ENCODE results near the gene MSL1. TPM values are rescaled to one million over a fixed set of nuclear protein-coding genes. Genes with fewer than 3 reads are reported as not detected.

The MSL1 gene
- total RNA-seq, 5 donors from 2014 or later (not counting 1 experiment from before 2014, with no cell fraction given) = 106 to 136 (median 115) TPM

DNA sequence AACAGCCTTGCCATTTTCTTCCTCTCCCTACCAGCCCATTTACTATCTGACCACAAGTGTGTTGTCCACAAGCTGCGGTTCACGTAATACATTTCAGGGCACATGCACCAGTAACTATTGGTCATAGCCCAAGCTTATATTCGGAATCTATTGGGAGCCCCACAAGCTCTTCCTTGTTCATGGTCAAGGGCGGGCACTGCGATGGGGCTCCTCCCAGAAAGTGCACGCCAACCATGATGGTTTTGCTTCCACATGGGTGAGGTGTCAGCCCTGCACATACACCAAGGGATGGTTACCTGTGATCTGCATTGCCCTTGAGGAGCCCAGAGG is 46.9 kb upstream of the MSL1 start:
- Mint-ChIP-seq H3K4me1 (peaks cover 41 to 59% (median 53%) of the 10 kb centered on the region in 3 donors), H3K27me3 (no peaks in the 10 kb centered on the region), H3K9me3 (no peaks in the 10 kb centered on the region), H3K27ac (peak overlapping the region; percentile 3 to 29), H3K4me3 (no peak overlapping the region), H3K36me3 (peaks cover 4% of the 10 kb centered on the region)
- Histone ChIP-seq H3K4me1 (ENCODE audit: control insufficient read depth in 1 of 2, extremely low read depth in 1 of 2, insufficient read depth in 2 of 2, low read length in 2 of 2) (peaks cover 23 to 51% of the 10 kb centered on the region in 2 experiments), H3K27me3 (replicated peaks in 1 of 2; ENCODE audit: control insufficient read depth in 2 of 2, extremely low read depth in 1 of 2, insufficient read depth in 2 of 2, low read length in 1 of 2) (no peaks in the 10 kb centered on the region), H3K9me3 (no peaks in the 10 kb centered on the region), H3K27ac (ENCODE audit: low read length) (no peak overlapping the region), H3K36me3 (ENCODE audit: control insufficient read depth in 2 of 2, extremely low read depth in 1 of 2, insufficient read depth in 1 of 2, low read length in 1 of 2) (peaks cover 17 to 43% of the 10 kb centered on the region in 2 donors), H3K4me3 (ENCODE audit: control insufficient read depth in 1 of 2, extremely low read depth in 1 of 2, low read length in 1 of 2) (no peak overlapping the region)
- ATAC-seq (replicated peaks in 1 of 4) (no peak), DNase-seq (no peak)
- CTCF ChIA-PET = interaction anchor here (0.6 to 2.9 kb wide), 18 partner anchors 9 to 1131 kb away, joined by 3 to 30 read pairs (median 6); partner anchors contain the start of genes MED24 (in 2 of the 2), NR1D1 (in 1 of the 2) and THRA (in 1 of the 2)
- WGBS (ENCODE audit: insufficient coverage) = 69% methylated on average over 6 of the region's 6 CpGs
- POLR2A ChIA-PET = interaction anchor here in 1 of 2 donors (0.6 kb wide), 1 partner anchor 49 kb away, joined by 3 read pairs; no protein-coding TSS in a partner anchor

DNA sequence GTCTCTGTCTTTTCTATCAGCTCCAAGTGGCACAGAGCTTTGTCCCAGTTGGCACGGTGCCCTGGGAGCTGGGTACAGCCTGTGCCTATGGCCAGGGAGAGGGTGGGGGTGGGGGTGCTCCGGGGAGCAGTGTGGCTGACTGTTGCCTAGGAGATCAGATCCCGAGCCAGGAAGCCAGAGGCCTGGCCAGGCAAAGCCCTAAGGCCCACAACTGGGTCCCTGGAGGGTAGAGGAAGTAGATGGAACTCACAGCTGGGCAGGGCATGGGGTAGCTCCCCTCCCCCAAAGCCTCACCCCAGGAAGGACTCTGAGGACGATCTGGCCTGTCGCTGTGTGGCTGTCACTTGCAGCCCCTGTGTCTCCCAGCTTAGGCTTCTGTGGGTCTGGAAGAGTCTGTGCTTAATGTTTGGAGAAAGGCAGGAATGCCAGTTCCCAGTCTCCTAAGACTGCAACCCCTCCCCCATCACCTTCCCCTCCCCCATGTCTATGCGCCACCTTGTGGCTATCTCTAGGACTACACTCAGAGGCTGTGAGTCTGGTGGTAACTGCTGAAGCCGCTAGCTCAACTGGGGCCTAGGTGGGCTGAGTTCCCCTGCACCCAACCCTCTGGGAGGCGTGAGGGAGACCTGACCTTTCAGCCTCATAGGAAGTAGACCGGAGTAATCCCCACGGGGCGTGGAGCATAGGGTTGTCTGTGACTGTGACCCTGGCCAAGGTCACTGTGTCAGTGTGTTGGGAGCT is 46.4 kb upstream of the MSL1 start:
- DNase-seq = peak in 31 of 35 experiments; percentile 32 to 82 (median 61)
- peak overlapping the region in 2 of 3 donors; percentile 36 to 47 for H3K4me3 Mint-ChIP-seq
- Histone ChIP-seq H3K9me3 (no peaks in the 10 kb centered on the region), H3K4me1 (ENCODE audit: control insufficient read depth in 1 of 2, extremely low read depth in 1 of 2, insufficient read depth in 2 of 2, low read length in 2 of 2) (peaks cover 18 to 46% of the 10 kb centered on the region in 2 experiments), H3K4me3 (ENCODE audit: control insufficient read depth in 1 of 2, extremely low read depth in 1 of 2, low read length in 1 of 2) (no peak overlapping the region), H3K27ac (ENCODE audit: low read length) (no peak overlapping the region), H3K27me3 (replicated peaks in 1 of 2; ENCODE audit: control insufficient read depth in 2 of 2, extremely low read depth in 1 of 2, insufficient read depth in 2 of 2, low read length in 1 of 2) (no peaks in the 10 kb centered on the region), H3K36me3 (ENCODE audit: control insufficient read depth in 2 of 2, extremely low read depth in 1 of 2, insufficient read depth in 1 of 2, low read length in 1 of 2) (peaks cover 17 to 43% of the 10 kb centered on the region in 2 donors)
- H3K4me1 Mint-ChIP-seq = peaks cover 36 to 54% (median 48%) of the 10 kb centered on the region in 3 donors
- peak overlapping the region; percentile 71 to 74 for H3K27ac Mint-ChIP-seq
- ChIA-PET CTCF (interaction anchor here (0.6 to 2.9 kb wide), 27 partner anchors 9 to 1132 kb away, joined by 3 to 30 read pairs (median 6); partner anchors contain the start of genes MED24 (in 2 of the 2), NR1D1 (in 1 of the 2), THRA (in 1 of the 2) and TOP2A (in 1 of the 2)), POLR2A (interaction anchor here in 1 of 2 donors (0.6 kb wide), 1 partner anchor 49 kb away, joined by 5 read pairs; no protein-coding TSS in a partner anchor)
- peaks cover 4% of the 10 kb centered on the region for H3K36me3 Mint-ChIP-seq
- ATAC-seq (replicated peaks in 1 of 4) = peak; percentile 72 to 85 (median 80)
- H3K9me3 Mint-ChIP-seq = no peaks in the 10 kb centered on the region
- WGBS (ENCODE audit: insufficient coverage) = 25% methylated on average over 8 of the region's 11 CpGs
- no peaks in the 10 kb centered on the region for H3K27me3 Mint-ChIP-seq

DNA sequence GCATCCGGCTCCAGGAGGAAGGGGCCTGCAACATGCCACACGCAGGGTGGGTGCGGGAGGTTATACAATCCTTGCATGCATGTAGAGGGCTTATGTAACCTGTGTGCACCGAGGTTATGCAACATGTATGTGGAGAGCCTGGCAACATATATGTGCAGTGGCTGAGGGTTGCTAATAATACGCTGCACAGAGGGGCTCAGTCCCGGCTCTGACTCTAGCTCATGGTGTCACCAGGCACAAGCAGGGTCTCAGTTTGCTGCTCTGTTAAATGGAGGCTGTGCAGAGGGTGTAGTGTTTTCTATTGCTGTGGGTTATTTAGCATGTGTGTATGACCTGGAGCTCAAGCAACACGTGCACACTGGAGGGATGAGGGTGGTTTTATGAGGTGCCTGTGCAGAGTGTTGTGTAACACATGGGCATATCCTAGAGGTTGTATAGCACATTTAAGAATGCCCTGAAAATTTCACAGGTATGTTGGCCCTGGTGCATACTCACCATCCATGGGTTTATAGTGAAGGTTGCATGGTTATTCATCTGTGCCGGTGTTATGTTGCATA is 45.8 kb upstream of the MSL1 start:
- CTCF ChIA-PET = interaction anchor here (0.6 to 2.9 kb wide), 24 partner anchors 9 to 342 kb away, joined by 3 to 30 read pairs (median 6); partner anchors contain the start of genes MED24 (in 1 of the 2), NR1D1 (in 1 of the 2), THRA (in 1 of the 2) and TOP2A (in 1 of the 2)
- H3K27ac Mint-ChIP-seq = peak overlapping the region; percentile 71 to 74
- Histone ChIP-seq H3K4me1 (ENCODE audit: control insufficient read depth in 1 of 2, extremely low read depth in 1 of 2, insufficient read depth in 2 of 2, low read length in 2 of 2) (peaks cover 12 to 39% of the 10 kb centered on the region in 2 experiments), H3K4me3 (ENCODE audit: control insufficient read depth in 1 of 2, extremely low read depth in 1 of 2, low read length in 1 of 2) (no peak overlapping the region), H3K36me3 (ENCODE audit: control insufficient read depth in 2 of 2, extremely low read depth in 1 of 2, insufficient read depth in 1 of 2, low read length in 1 of 2) (peaks cover 19 to 43% of the 10 kb centered on the region in 2 donors), H3K27me3 (replicated peaks in 1 of 2; ENCODE audit: control insufficient read depth in 2 of 2, extremely low read depth in 1 of 2, insufficient read depth in 2 of 2, low read length in 1 of 2) (no peaks in the 10 kb centered on the region), H3K9me3 (no peaks in the 10 kb centered on the region), H3K27ac (ENCODE audit: low read length) (no peak overlapping the region)
- peaks cover 29 to 48% (median 43%) of the 10 kb centered on the region in 3 donors for H3K4me1 Mint-ChIP-seq
- H3K36me3 Mint-ChIP-seq = peaks cover 4% of the 10 kb centered on the region
- no peaks in the 10 kb centered on the region for H3K9me3 Mint-ChIP-seq
- DNase-seq = no peak
- H3K27me3 Mint-ChIP-seq = no peaks in the 10 kb centered on the region
- WGBS (ENCODE audit: insufficient coverage) = 90% methylated on average over 7 of the region's 8 CpGs
- POLR2A ChIA-PET = interaction anchor here in 1 of 2 donors (0.6 kb wide), 1 partner anchor 48 kb away, joined by 5 read pairs; no protein-coding TSS in a partner anchor
- H3K4me3 Mint-ChIP-seq = peak overlapping the region in 1 of 3 donors; percentile 36
- no peak for ATAC-seq (replicated peaks in 1 of 4)

DNA sequence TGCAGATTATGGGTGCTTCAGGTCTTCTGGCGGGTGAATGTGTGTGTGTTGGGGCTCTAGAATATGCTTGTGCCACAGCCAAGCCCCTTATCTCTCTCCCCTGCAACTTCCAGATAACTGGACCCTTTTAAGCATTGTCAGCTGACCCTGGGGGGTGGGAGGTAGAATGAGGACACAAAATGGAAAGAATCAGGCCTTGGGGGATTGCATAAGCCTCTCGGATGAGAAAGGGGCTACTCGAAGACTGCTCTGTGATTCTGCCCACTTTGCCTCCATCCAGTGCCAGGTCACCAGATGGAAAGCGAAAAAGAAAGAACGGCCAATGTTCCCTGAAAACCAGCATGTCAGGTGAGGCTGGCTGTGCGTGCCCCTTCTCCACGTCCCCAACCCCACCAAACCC is 45.2 kb upstream of the MSL1 start:
- ATAC-seq (replicated peaks in 1 of 4) (no peak), DNase-seq (no peak)
- H3K4me3 Mint-ChIP-seq = no peak overlapping the region
- 96% methylated on average over 3 of the region's 7 CpGs for WGBS (ENCODE audit: insufficient coverage)
- CTCF ChIA-PET = interaction anchor here (0.5 to 2.0 kb wide), 8 partner anchors 10 to 92 kb away, joined by 3 to 16 read pairs (median 4); no protein-coding TSS in a partner anchor
- peaks cover 9 to 34% of the 10 kb centered on the region in 2 experiments for H3K4me1 ChIP-seq (ENCODE audit: control insufficient read depth in 1 of 2, extremely low read depth in 1 of 2, insufficient read depth in 2 of 2, low read length in 2 of 2)
- POLR2A ChIA-PET = no interaction called here
- H3K27ac ChIP-seq (ENCODE audit: low read length) = no peak overlapping the region
- H3K4me1 Mint-ChIP-seq = peaks cover 25 to 43% (median 41%) of the 10 kb centered on the region in 3 donors
- H3K4me3 ChIP-seq (ENCODE audit: control insufficient read depth in 1 of 2, extremely low read depth in 1 of 2, low read length in 1 of 2) = no peak overlapping the region
- H3K27me3 Mint-ChIP-seq = no peaks in the 10 kb centered on the region
- H3K9me3 ChIP-seq = no peaks in the 10 kb centered on the region
- peaks cover 4% of the 10 kb centered on the region for H3K36me3 Mint-ChIP-seq
- peaks cover 19 to 43% of the 10 kb centered on the region in 2 donors for H3K36me3 ChIP-seq (ENCODE audit: control insufficient read depth in 2 of 2, extremely low read depth in 1 of 2, insufficient read depth in 1 of 2, low read length in 1 of 2)
- H3K27ac Mint-ChIP-seq = no peak overlapping the region
- H3K9me3 Mint-ChIP-seq = no peaks in the 10 kb centered on the region
- H3K27me3 ChIP-seq (replicated peaks in 1 of 2; ENCODE audit: control insufficient read depth in 2 of 2, extremely low read depth in 1 of 2, insufficient read depth in 2 of 2, low read length in 1 of 2) = no peaks in the 10 kb centered on the region

DNA sequence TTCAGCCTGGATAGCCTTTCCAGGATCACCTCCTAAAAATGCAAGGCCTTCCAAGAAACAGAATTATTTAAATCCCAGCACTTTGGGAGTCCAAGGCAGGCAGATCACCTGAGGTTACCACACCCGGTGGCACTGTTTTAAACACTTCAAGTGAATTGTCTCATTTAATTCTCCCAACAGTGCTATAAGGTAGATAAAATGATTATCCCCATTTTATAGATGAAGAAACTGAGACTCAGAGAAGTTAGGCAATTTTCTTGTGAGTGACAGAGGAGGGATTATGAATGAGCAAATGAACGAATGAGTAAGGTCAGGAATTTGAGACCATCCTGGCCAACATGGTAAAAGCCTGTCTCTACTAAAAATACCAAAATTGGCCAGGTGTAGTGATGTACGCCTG is 42.2 kb upstream of the MSL1 start:
- H3K27ac Mint-ChIP-seq = peak overlapping the region in 1 of 2 donors; percentile 15
- peaks cover 26 to 54% of the 10 kb centered on the region in 2 donors for H3K36me3 ChIP-seq (ENCODE audit: control insufficient read depth in 2 of 2, extremely low read depth in 1 of 2, insufficient read depth in 1 of 2, low read length in 1 of 2)
- POLR2A ChIA-PET = no interaction called here

DNA sequence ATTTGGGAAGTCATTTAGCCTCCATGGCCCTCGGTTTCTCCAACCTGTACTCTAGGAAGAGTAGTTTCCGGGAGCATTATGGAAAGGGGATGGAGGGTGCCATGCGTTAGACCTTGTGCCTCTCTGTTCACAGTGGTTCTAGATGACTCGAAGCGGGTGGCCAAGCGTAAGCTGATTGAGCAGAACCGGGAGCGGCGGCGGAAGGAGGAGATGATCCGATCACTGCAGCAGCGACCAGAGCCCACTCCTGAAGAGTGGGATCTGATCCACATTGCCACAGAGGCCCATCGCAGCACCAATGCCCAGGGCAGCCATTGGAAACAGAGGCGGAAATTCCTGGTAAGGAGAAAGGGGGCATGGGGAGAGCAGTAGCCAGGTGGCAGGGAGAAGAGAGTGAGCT is 37.3 kb upstream of the MSL1 start:
- Mint-ChIP-seq H3K9me3 (no peaks in the 10 kb centered on the region), H3K4me1 (peaks cover 12 to 16% (median 15%) of the 10 kb centered on the region in 3 donors), H3K36me3 (peaks cover 42% of the 10 kb centered on the region), H3K27me3 (no peaks in the 10 kb centered on the region), H3K27ac (no peak overlapping the region), H3K4me3 (no peak overlapping the region)
- no peak overlapping the region for H3K27ac ChIP-seq (ENCODE audit: low read length)
- ChIA-PET POLR2A (interaction anchor here in 1 of 2 donors (0.5 kb wide), 1 partner anchor 265 kb away, joined by 3 read pairs; no protein-coding TSS in a partner anchor), CTCF (interaction anchor here (0.5 to 0.9 kb wide), 3 partner anchors 20 to 28 kb away, joined by 3 read pairs; no protein-coding TSS in a partner anchor)
- peaks cover 0 to 12% of the 10 kb centered on the region in 2 experiments for H3K4me1 ChIP-seq (ENCODE audit: control insufficient read depth in 1 of 2, extremely low read depth in 1 of 2, insufficient read depth in 2 of 2, low read length in 2 of 2)
- ATAC-seq (replicated peaks in 1 of 4) (no peak), DNase-seq (no peak)
- no peak overlapping the region for H3K4me3 ChIP-seq (ENCODE audit: control insufficient read depth in 1 of 2, extremely low read depth in 1 of 2, low read length in 1 of 2)
- 97% methylated on average over 12 of the region's 14 CpGs for WGBS (ENCODE audit: insufficient coverage)
- H3K9me3 ChIP-seq = no peaks in the 10 kb centered on the region
- H3K27me3 ChIP-seq (replicated peaks in 1 of 2; ENCODE audit: control insufficient read depth in 2 of 2, extremely low read depth in 1 of 2, insufficient read depth in 2 of 2, low read length in 1 of 2) = peaks cover 0 to 2% of the 10 kb centered on the region in 2 experiments
- peaks cover 29 to 59% of the 10 kb centered on the region in 2 donors for H3K36me3 ChIP-seq (ENCODE audit: control insufficient read depth in 2 of 2, extremely low read depth in 1 of 2, insufficient read depth in 1 of 2, low read length in 1 of 2)

More for the DNA sequence above, 42.2 kb upstream of the MSL1 start:
- Histone ChIP-seq H3K27ac (ENCODE audit: low read length) (no peak overlapping the region), H3K4me1 (ENCODE audit: control insufficient read depth in 1 of 2, extremely low read depth in 1 of 2, insufficient read depth in 2 of 2, low read length in 2 of 2) (peaks cover 9 to 17% of the 10 kb centered on the region in 2 experiments), H3K4me3 (ENCODE audit: control insufficient read depth in 1 of 2, extremely low read depth in 1 of 2, low read length in 1 of 2) (no peak overlapping the region), H3K9me3 (no peaks in the 10 kb centered on the region), H3K27me3 (replicated peaks in 1 of 2; ENCODE audit: control insufficient read depth in 2 of 2, extremely low read depth in 1 of 2, insufficient read depth in 2 of 2, low read length in 1 of 2) (no peaks in the 10 kb centered on the region)
- Mint-ChIP-seq H3K36me3 (peaks cover 16% of the 10 kb centered on the region), H3K4me3 (no peak overlapping the region), H3K4me1 (peaks cover 17 to 26% (median 26%) of the 10 kb centered on the region in 3 donors), H3K27me3 (no peaks in the 10 kb centered on the region), H3K9me3 (no peaks in the 10 kb centered on the region)
- CTCF ChIA-PET = interaction anchor here in 1 of 2 donors (0.6 kb wide), 1 partner anchor 130 kb away, joined by 5 read pairs; no protein-coding TSS in a partner anchor
- ATAC-seq (replicated peaks in 1 of 4) (no peak), DNase-seq (no peak)
- WGBS (ENCODE audit: insufficient coverage) = no CpG with 5 or more reads among the region's 3 CpGs
